ENCODE results near the gene RAP2A. TPM values are rescaled to one million over a fixed set of nuclear protein-coding genes. Genes with fewer than 3 reads are reported as not detected.
A peak's percentile ranks its signal among the peaks of the same experiment; 100 is the strongest.

The RAP2A gene
- total RNA-seq, 4 donors from 2014 or later, result 21.1 to 33.5 (median 26.6) TPM

DNA sequence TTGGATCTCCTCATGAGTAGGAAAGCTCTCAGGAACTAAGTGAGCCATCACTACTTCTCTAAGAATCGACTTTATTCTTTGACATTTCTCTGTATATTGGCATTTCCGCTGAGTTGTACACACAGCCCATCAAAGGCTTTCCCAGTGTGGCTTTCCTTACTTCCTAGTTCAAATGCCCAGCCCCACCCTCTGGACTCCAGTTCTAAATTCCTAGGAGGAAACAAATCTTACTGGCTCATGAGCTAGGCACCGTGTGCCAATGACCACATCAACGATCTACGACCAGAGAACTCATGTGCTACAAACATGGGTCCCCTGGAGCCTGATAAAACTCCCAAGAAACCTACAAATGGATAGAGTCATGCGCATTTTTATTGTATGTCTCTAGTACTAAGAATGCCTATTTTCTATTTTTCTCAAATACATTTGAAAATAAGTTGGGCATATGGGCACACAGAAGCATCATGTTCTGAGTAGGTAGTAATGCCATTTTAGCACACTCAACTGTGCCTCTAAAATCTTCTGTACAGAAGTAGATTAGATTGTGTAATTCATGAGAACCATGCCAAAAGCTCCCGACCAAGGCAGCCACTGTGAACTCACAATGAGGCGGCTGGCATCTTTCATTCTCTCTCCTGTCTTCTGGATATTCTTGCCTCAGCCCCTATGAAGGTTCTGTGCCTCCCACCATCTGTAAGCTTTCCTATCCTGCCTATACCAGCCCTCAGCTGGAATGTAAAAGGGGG is 10.5 kb upstream of the RAP2A start:
- Histone ChIP-seq H3K9me3 (no peaks in the 10 kb centered on the region), H3K4me3 (no peak overlapping the region), H3K27me3 (no peaks in the 10 kb centered on the region), H3K27ac (no peak overlapping the region), H3K4me1 (no peaks in the 10 kb centered on the region), H3K36me3 (no peaks in the 10 kb centered on the region)
- no peak for ATAC-seq
- TF ChIP-seq, protein P1, sequence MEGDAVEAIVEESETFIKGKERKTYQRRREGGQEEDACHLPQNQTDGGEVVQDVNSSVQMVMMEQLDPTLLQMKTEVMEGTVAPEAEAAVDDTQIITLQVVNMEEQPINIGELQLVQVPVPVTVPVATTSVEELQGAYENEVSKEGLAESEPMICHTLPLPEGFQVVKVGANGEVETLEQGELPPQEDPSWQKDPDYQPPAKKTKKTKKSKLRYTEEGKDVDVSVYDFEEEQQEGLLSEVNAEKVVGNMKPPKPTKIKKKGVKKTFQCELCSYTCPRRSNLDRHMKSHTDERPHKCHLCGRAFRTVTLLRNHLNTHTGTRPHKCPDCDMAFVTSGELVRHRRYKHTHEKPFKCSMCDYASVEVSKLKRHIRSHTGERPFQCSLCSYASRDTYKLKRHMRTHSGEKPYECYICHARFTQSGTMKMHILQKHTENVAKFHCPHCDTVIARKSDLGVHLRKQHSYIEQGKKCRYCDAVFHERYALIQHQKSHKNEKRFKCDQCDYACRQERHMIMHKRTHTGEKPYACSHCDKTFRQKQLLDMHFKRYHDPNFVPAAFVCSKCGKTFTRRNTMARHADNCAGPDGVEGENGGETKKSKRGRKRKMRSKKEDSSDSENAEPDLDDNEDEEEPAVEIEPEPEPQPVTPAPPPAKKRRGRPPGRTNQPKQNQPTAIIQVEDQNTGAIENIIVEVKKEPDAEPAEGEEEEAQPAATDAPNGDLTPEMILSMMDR (IDR thresholded peaks at IDR 0.05), result no peak
- TF ChIP-seq POLR2AphosphoS5 (IDR thresholded peaks at IDR 0.05), result no peak
- no peak for TF ChIP-seq EP300 (IDR thresholded peaks at IDR 0.05)
- no peak for TF ChIP-seq POLR2A (IDR thresholded peaks at IDR 0.05)
- WGBS, 2 donors (ENCODE audit: low coverage in 1 of 2), result 81 to 84% methylated on average over 7 to 8 of the region's 8 CpGs

DNA sequence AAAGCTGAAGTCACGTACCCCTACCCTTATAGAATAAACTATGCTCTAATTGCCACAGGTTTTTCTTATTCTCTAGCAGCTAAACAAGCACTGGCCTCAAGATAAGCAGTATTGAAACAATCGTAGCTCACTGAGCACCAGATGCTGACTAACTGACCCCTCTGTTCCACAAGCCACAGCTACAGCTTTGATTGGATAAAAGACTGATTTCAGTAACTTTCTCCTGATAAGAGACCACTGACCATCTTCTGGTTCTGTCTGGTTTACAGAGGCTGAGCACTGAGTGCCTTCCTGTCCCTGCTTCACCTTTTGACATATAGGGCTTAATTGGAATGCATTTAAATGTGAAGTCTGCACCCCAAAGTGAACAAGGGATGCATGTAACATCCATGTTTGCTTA is 8.4 kb upstream of the RAP2A start:
- 70 to 88% methylated on average over 2 of the region's 2 CpGs for WGBS, 2 donors (ENCODE audit: low coverage in 1 of 2)
- H3K4me3 ChIP-seq, result no peak overlapping the region
- no peaks in the 10 kb centered on the region for H3K36me3 ChIP-seq
- peaks cover 0 to 8% (median 0%) of the 10 kb centered on the region in 3 donors for H3K4me1 ChIP-seq
- TF ChIP-seq POLR2A (IDR thresholded peaks at IDR 0.05) (no peak), POLR2AphosphoS5 (IDR thresholded peaks at IDR 0.05) (no peak), EP300 (IDR thresholded peaks at IDR 0.05) (no peak)
- TF ChIP-seq, protein P1 (IDR thresholded peaks at IDR 0.05), result no peak
- ATAC-seq, result no peak
- H3K27ac ChIP-seq, result no peak overlapping the region
- no peaks in the 10 kb centered on the region for H3K9me3 ChIP-seq
- H3K27me3 ChIP-seq, result no peaks in the 10 kb centered on the region

GRCh38 chr13:97426695-97427094 is 7.3 kb upstream of the RAP2A start:
- Histone ChIP-seq H3K4me1 (peaks cover 0 to 17% (median 0%) of the 10 kb centered on the region in 3 donors), H3K36me3 (no peaks in the 10 kb centered on the region), H3K9me3 (no peaks in the 10 kb centered on the region), H3K4me3 (no peak overlapping the region), H3K27ac (no peak overlapping the region), H3K27me3 (no peaks in the 10 kb centered on the region)
- TF ChIP-seq POLR2A (IDR thresholded peaks at IDR 0.05) (no peak), EP300 (IDR thresholded peaks at IDR 0.05) (no peak), POLR2AphosphoS5 (IDR thresholded peaks at IDR 0.05) (no peak)
- TF ChIP-seq, protein P1 (IDR thresholded peaks at IDR 0.05), result no peak
- 88 to 96% methylated on average over 3 of the region's 3 CpGs for WGBS, 2 donors (ENCODE audit: low coverage in 1 of 2)
- ATAC-seq, result no peak

DNA sequence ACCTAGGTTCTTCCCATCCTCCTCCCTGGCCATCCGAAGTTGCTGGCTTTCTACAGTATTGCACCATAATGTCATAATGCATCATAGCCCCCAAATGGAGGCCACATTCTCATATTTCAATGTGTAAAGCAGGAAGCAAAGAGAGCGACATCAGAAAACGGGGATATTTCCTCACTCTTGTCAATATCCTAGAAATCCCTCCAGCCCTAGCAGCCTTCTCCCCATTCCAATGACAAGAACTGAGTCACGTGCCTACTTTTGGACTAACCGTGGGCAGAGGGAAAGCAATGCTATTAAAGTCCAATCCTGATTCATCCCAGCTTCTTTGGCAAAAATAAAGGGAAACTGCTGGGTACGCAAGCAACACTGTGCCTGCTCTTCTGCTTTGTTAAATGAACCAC is 4.3 kb upstream of the RAP2A start:
- ATAC-seq, result no peak
- H3K36me3 ChIP-seq, result no peaks in the 10 kb centered on the region
- peak overlapping the region in 1 of 2 donors; percentile 22 for H3K4me3 ChIP-seq
- TF ChIP-seq EP300 (IDR thresholded peaks at IDR 0.05) (no peak), POLR2A (IDR thresholded peaks at IDR 0.05) (no peak), POLR2AphosphoS5 (IDR thresholded peaks at IDR 0.05) (no peak)
- TF ChIP-seq, protein P1 (IDR thresholded peaks at IDR 0.05), result no peak
- no peaks in the 10 kb centered on the region for H3K27me3 ChIP-seq
- peaks cover 0 to 26% (median 2%) of the 10 kb centered on the region in 3 donors for H3K4me1 ChIP-seq
- H3K9me3 ChIP-seq, result no peaks in the 10 kb centered on the region
- H3K27ac ChIP-seq, result peak overlapping the region in 2 of 4 donors; percentile 50 to 60
- 43 to 55% methylated on average over 6 of the region's 6 CpGs for WGBS, 2 donors (ENCODE audit: low coverage in 1 of 2)

DNA sequence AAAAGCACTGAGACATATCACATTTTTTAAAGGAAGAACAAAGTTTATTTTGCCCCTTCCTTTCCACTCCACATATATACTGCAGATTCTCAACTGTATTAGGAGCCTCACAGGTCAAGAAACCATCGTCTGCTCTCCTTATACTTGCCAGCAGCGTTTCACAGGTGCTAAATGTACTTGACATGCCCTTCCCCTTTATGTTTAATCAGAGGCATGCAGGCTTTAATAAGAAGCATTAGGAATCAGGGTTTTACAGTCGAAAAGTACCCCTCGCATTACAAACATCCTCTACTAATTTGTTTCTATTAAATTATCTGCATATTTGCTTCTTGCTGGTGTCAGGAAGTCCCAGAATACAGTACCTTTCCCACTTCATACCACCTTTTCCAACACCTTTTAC is 3.7 kb upstream of the RAP2A start:
- Histone ChIP-seq H3K9me3 (no peaks in the 10 kb centered on the region), H3K27ac (peak overlapping the region in 2 of 4 donors; percentile 50 to 60), H3K4me1 (peaks cover 0 to 32% (median 2%) of the 10 kb centered on the region in 3 donors), H3K4me3 (no peak overlapping the region), H3K36me3 (no peaks in the 10 kb centered on the region), H3K27me3 (no peaks in the 10 kb centered on the region)
- TF ChIP-seq EP300 (IDR thresholded peaks at IDR 0.05) (no peak), POLR2AphosphoS5 (IDR thresholded peaks at IDR 0.05) (no peak), POLR2A (IDR thresholded peaks at IDR 0.05) (no peak)
- TF ChIP-seq, protein P1 (IDR thresholded peaks at IDR 0.05), result no peak
- ATAC-seq, result no peak
- WGBS, 2 donors (ENCODE audit: low coverage in 1 of 2), result 64 to 81% methylated on average over 3 of the region's 4 CpGs

All from gastroesophageal sphincter (tissue), 4 donors.